OCI-LY7 (cell line): ENCODE measurements around the gene FDPS.

ENCODE experiments used
- EZH2phosphoT487 ChIP-seq: fragments of 200-600 bp; sonication (generic); IDR thresholded peaks from 2 replicates; pipeline ENCODE4 v1.6.1; 2018; ENCODE audit warnings: low read depth, borderline replicate concordance, mild to moderate bottlenecking, mixed run types, antibody characterized with exemption, low read length, moderate library complexity, mixed read lengths
- TF ChIP-seq, protein P1 (sequence below): fragments of 200-600 bp; sonication (generic); conservative IDR thresholded peaks from 2 replicates; pipeline ENCODE4 v1.5.1; 2014; ENCODE audit warnings: mild to moderate bottlenecking, antibody characterized with exemption, low read length, moderate library complexity, mixed read lengths

DNA sequence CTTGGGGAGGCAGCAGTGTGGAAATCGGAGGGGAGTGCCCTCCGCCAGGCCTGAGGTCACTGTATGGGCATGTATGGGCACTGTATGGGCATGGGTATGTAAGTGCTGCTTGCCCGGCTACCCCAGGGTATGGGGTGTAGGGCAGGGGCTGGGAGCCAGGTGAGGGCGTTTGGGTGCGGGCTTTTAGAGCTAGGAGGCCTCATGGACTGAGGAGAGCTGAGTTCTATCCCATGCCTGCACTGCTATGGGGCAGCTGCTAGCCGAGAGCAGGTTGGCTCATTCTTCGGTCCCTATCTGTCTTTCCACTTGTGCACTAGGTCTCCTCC, 12.8 kb upstream of the FDPS start:
- TF ChIP-seq, protein P1, sequence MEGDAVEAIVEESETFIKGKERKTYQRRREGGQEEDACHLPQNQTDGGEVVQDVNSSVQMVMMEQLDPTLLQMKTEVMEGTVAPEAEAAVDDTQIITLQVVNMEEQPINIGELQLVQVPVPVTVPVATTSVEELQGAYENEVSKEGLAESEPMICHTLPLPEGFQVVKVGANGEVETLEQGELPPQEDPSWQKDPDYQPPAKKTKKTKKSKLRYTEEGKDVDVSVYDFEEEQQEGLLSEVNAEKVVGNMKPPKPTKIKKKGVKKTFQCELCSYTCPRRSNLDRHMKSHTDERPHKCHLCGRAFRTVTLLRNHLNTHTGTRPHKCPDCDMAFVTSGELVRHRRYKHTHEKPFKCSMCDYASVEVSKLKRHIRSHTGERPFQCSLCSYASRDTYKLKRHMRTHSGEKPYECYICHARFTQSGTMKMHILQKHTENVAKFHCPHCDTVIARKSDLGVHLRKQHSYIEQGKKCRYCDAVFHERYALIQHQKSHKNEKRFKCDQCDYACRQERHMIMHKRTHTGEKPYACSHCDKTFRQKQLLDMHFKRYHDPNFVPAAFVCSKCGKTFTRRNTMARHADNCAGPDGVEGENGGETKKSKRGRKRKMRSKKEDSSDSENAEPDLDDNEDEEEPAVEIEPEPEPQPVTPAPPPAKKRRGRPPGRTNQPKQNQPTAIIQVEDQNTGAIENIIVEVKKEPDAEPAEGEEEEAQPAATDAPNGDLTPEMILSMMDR: no peak
- no peak for TF ChIP-seq EZH2phosphoT487
